Endothelial cell (in vitro differentiated cells): ENCODE data around the gene WDFY4. TPM values are rescaled to one million over a fixed set of nuclear protein-coding genes. Genes with fewer than 3 reads are reported as not detected.

ENCODE experiments used
- DNase-seq: peaks from one replicate; pipeline ENCODE4 v3.0.0; 2021; ENCODE audit warnings: low spot score
- H3K27ac Mint-ChIP-seq: one replicate; pipeline ENCODE4 v1.8.0; 2021; ENCODE audit warnings: mixed read lengths, inconsistent platforms; ENCODE audit not compliant: unreplicated experiment
- H3K27me3 Mint-ChIP-seq: one replicate; pipeline ENCODE4 v1.8.0; 2021; ENCODE audit warnings: mild to moderate bottlenecking, moderate library complexity, mixed read lengths, inconsistent platforms; ENCODE audit not compliant: unreplicated experiment
- H3K36me3 Mint-ChIP-seq: one replicate; pipeline ENCODE4 v1.8.0; 2021; ENCODE audit warnings: mild to moderate bottlenecking, low read depth, mixed read lengths, inconsistent platforms; ENCODE audit not compliant: unreplicated experiment
- H3K4me1 Mint-ChIP-seq: one replicate; pipeline ENCODE4 v1.8.0; 2021; ENCODE audit warnings: mild to moderate bottlenecking, mixed read lengths, inconsistent platforms; ENCODE audit not compliant: unreplicated experiment
- H3K4me3 Mint-ChIP-seq: one replicate; pipeline ENCODE4 v1.8.0; 2021; ENCODE audit warnings: mild to moderate bottlenecking, mixed read lengths, inconsistent platforms; ENCODE audit not compliant: unreplicated experiment
- H3K9me3 Mint-ChIP-seq: one replicate; pipeline ENCODE4 v1.8.0; 2021; ENCODE audit warnings: mixed read lengths, inconsistent platforms; ENCODE audit not compliant: unreplicated experiment
- CTCF ChIP-seq: fragments of 200-600 bp; sonication (generic); IDR thresholded peaks from one replicate; pipeline ENCODE4 v1.5.0; 2021; ENCODE audit warnings: antibody characterized with exemption; ENCODE audit not compliant: unreplicated experiment
- total RNA-seq: library from RNA; stranded (reverse); fragmentation: NEBNext Ultra II Directional; extraction: Animal tissue kit (Norgen Biotek cat#: 25700); gene quantifications from one replicate; pipeline ENCODE4 v1.2.1, GENCODE V29; 2021; ENCODE audit not compliant: unreplicated experiment

The WDFY4 gene
- total RNA-seq, 1 donor from 2014 or later: 0.54 TPM

GRCh38 chr10:48835781-48836180 lies 151.1 kb downstream of the WDFY4 start:
- Mint-ChIP-seq H3K4me1 (no peaks in the 10 kb centered on the region), H3K27ac (no peak overlapping the region), H3K27me3 (peaks cover 6% of the 10 kb centered on the region), H3K4me3 (no peak overlapping the region), H3K36me3 (peaks cover 6% of the 10 kb centered on the region), H3K9me3 (no peaks in the 10 kb centered on the region)
- no peak for TF ChIP-seq CTCF
- DNase-seq: no peak

- H3K4me1 Mint-ChIP-seq: no peaks in the 10 kb centered on the region
- TF ChIP-seq CTCF: no peak
- no peak for DNase-seq
- H3K27ac Mint-ChIP-seq: no peak overlapping the region
- no peak overlapping the region for H3K4me3 Mint-ChIP-seq
- H3K36me3 Mint-ChIP-seq: peaks cover 6% of the 10 kb centered on the region
- no peaks in the 10 kb centered on the region for H3K9me3 Mint-ChIP-seq
- H3K27me3 Mint-ChIP-seq: peaks cover 6% of the 10 kb centered on the region
These were observed 151.9 kb downstream of the WDFY4 start for GRCh38 chr10:48836605-48837004.

GRCh38 chr10:48838834-48839233 lies 154.2 kb downstream of the WDFY4 start:
- Mint-ChIP-seq H3K4me1 (no peaks in the 10 kb centered on the region), H3K9me3 (no peaks in the 10 kb centered on the region)
- no peak for TF ChIP-seq CTCF

DNA sequence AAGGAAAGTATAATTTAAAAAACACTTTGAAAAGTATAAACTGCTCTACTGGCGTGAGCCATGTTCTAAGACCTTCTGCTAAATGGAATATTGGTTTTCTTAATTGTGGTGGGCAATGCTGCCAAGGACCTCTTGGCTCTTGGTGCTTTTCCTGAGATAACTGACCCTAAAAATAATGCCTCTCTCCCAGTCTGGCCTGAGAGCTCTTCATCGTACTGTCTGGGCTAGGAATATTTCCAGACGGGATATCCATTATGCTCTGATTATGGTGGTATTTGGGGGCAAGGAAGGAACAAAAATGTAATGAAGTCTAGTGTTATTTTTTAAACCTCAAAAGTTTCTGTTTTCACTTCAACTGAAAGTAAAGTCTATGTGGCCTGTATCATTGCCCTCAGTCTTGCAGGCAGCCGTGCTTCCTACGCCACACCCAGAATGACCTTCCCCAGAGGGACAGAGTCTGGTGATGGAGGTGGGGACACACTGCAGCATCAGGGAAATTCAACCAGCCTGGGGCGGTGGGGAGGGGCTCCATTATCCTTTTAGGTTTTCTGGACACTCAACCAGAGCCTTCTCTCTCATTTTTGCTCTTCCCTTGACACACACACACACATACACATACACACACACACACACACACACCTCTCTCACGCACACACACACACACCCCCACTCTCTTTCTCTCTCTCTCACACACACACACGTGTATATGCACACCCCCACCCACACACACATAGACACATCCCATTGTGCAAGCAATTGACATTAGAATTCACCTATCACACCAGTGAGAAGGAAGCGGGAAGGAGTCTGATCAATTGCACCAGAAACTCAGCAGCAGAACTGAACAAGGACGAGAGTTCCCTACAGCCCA lies 155.4 kb downstream of the WDFY4 start:
- no peaks in the 10 kb centered on the region for H3K4me1 Mint-ChIP-seq
- DNase-seq: no peak
- H3K4me3 Mint-ChIP-seq: no peak overlapping the region
- H3K9me3 Mint-ChIP-seq: no peaks in the 10 kb centered on the region
- peaks cover 8% of the 10 kb centered on the region for H3K27me3 Mint-ChIP-seq
- no peaks in the 10 kb centered on the region for H3K36me3 Mint-ChIP-seq
- no peak for TF ChIP-seq CTCF
- no peak overlapping the region for H3K27ac Mint-ChIP-seq

More at GRCh38 chr10:48838834-48839233, 154.2 kb downstream of the WDFY4 start:
- no peak overlapping the region for H3K4me3 Mint-ChIP-seq
- no peak overlapping the region for H3K27ac Mint-ChIP-seq
- no peaks in the 10 kb centered on the region for H3K36me3 Mint-ChIP-seq
- no peak for DNase-seq
- peaks cover 5% of the 10 kb centered on the region for H3K27me3 Mint-ChIP-seq

DNA sequence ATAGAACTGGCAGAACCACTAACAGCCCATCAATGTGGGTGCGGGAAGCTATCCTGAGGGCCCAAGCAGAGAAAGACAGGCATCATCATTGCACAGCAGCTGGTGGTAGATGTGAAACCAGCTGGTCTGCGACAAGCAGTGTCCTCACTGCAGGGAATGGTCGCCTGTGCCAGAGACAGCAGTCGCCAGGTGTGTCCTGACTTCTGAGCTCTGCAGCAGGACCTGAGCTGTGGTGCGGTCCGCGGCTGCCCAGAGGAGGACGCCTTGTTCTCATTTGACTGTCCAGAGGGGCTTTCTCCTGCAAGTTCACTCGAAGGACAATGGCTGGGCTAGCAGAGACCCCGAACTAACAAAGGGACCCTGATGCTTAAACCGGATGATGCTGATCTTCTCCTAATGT lies 157.6 kb downstream of the WDFY4 start:
- no peak for TF ChIP-seq CTCF
- Mint-ChIP-seq H3K4me1 (no peaks in the 10 kb centered on the region), H3K36me3 (no peaks in the 10 kb centered on the region), H3K9me3 (no peaks in the 10 kb centered on the region), H3K27ac (no peak overlapping the region), H3K4me3 (no peak overlapping the region), H3K27me3 (peaks cover 3% of the 10 kb centered on the region)
- no peak for DNase-seq
